ENCODE data around the gene NDUFB4.

The NDUFB4 gene

DNA sequence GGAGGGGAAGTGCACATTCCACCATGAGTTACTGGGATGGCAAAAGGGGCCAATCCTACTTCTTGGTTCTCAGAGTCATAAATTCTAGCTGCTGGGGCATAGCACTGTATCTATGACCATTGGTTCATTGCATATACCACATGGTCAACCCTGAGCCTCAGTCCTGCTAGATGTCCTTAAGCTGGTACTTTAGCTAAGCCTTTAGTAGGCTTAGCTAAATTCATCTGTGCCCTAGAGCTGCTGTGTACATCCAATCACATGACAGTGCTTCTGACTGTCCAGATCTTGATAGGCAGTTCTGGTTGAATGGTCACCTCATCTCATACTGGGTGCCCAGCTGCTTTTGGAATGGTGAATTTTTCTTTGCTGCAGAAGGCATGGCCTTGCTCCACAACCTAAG lies 8.2 kb downstream of the NDUFB4 start:
- no peak overlapping the region for H3K9ac ChIP-seq (ENCODE audit: low read depth, low read length, poor library complexity, severe bottlenecking)
- H3K9me3 ChIP-seq (ENCODE audit: insufficient read depth, low read depth, low read length) = no peaks in the 10 kb centered on the region
- H3F3A ChIP-seq (ENCODE audit: low read depth) = no peaks in the 10 kb centered on the region
- H3K4me2 ChIP-seq (ENCODE audit: low read depth, low read length, poor library complexity, severe bottlenecking) = no peak overlapping the region
- H2AFZ ChIP-seq (ENCODE audit: low read length) = no peak overlapping the region
- H3K36me3 ChIP-seq (ENCODE audit: insufficient read depth, low read length) = peaks cover 14% of the 10 kb centered on the region
- TF ChIP-seq, protein P1, sequence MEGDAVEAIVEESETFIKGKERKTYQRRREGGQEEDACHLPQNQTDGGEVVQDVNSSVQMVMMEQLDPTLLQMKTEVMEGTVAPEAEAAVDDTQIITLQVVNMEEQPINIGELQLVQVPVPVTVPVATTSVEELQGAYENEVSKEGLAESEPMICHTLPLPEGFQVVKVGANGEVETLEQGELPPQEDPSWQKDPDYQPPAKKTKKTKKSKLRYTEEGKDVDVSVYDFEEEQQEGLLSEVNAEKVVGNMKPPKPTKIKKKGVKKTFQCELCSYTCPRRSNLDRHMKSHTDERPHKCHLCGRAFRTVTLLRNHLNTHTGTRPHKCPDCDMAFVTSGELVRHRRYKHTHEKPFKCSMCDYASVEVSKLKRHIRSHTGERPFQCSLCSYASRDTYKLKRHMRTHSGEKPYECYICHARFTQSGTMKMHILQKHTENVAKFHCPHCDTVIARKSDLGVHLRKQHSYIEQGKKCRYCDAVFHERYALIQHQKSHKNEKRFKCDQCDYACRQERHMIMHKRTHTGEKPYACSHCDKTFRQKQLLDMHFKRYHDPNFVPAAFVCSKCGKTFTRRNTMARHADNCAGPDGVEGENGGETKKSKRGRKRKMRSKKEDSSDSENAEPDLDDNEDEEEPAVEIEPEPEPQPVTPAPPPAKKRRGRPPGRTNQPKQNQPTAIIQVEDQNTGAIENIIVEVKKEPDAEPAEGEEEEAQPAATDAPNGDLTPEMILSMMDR (conservative IDR thresholded peaks at IDR 0.05; ENCODE audit: low read length) = no peak
- no peak for TF ChIP-seq EZH2phosphoT487 (IDR thresholded peaks at IDR 0.05; ENCODE audit: borderline replicate concordance)
- H3K4me1 ChIP-seq (ENCODE audit: insufficient read depth, low read length, poor library complexity, severe bottlenecking) = peaks cover 11% of the 10 kb centered on the region
- no peak overlapping the region for H3K4me3 ChIP-seq (ENCODE audit: low read length, poor library complexity, severe bottlenecking)
- H3K9me2 ChIP-seq (replicated peaks; ENCODE audit: low read depth, low read length) = no peaks in the 10 kb centered on the region
- peaks cover 24% of the 10 kb centered on the region for H4K20me1 ChIP-seq (ENCODE audit: insufficient read depth, low read length, poor library complexity, severe bottlenecking)
- no peaks in the 10 kb centered on the region for H3K27me3 ChIP-seq (ENCODE audit: insufficient read depth, low read length, poor library complexity, severe bottlenecking)
- H3K79me2 ChIP-seq (ENCODE audit: insufficient read depth, low read length) = peaks cover 14% of the 10 kb centered on the region

DNA sequence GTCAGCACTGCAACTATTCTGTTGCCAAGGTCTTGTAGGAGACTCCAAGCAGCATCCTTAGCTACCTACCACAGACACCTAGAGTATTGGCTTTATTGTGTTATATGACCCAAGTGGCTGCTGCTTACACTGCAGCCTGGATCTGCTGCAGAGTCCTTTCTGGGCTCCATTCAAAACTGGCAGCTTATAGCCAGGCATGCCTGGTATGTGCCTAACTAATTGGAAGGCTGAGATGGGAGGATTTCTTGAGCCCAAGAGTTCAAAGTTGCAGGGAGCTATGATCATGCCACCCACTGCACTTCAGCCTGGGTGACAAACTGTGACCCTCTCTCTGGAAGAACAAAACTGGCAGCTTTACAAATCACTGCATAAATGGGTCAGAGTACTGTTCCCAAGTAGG lies 8.6 kb downstream of the NDUFB4 start:
- H3K9ac ChIP-seq (ENCODE audit: low read depth, low read length, poor library complexity, severe bottlenecking) = no peak overlapping the region
- no peaks in the 10 kb centered on the region for H3F3A ChIP-seq (ENCODE audit: low read depth)
- no peaks in the 10 kb centered on the region for H3K9me3 ChIP-seq (ENCODE audit: insufficient read depth, low read depth, low read length)
- H3K36me3 ChIP-seq (ENCODE audit: insufficient read depth, low read length) = peaks cover 14% of the 10 kb centered on the region
- H2AFZ ChIP-seq (ENCODE audit: low read length) = no peak overlapping the region
- H3K4me1 ChIP-seq (ENCODE audit: insufficient read depth, low read length, poor library complexity, severe bottlenecking) = peaks cover 7% of the 10 kb centered on the region
- no peak overlapping the region for H3K4me3 ChIP-seq (ENCODE audit: low read length, poor library complexity, severe bottlenecking)
- no peak for TF ChIP-seq EZH2phosphoT487 (IDR thresholded peaks at IDR 0.05; ENCODE audit: borderline replicate concordance)
- TF ChIP-seq, protein P1 (conservative IDR thresholded peaks at IDR 0.05; ENCODE audit: low read length) = no peak
- H3K4me2 ChIP-seq (ENCODE audit: low read depth, low read length, poor library complexity, severe bottlenecking) = no peak overlapping the region
- H3K79me2 ChIP-seq (ENCODE audit: insufficient read depth, low read length) = peaks cover 10% of the 10 kb centered on the region
- H4K20me1 ChIP-seq (ENCODE audit: insufficient read depth, low read length, poor library complexity, severe bottlenecking) = peaks cover 20% of the 10 kb centered on the region
- no peaks in the 10 kb centered on the region for H3K27me3 ChIP-seq (ENCODE audit: insufficient read depth, low read length, poor library complexity, severe bottlenecking)
- H3K9me2 ChIP-seq (replicated peaks; ENCODE audit: low read depth, low read length) = no peaks in the 10 kb centered on the region

DNA sequence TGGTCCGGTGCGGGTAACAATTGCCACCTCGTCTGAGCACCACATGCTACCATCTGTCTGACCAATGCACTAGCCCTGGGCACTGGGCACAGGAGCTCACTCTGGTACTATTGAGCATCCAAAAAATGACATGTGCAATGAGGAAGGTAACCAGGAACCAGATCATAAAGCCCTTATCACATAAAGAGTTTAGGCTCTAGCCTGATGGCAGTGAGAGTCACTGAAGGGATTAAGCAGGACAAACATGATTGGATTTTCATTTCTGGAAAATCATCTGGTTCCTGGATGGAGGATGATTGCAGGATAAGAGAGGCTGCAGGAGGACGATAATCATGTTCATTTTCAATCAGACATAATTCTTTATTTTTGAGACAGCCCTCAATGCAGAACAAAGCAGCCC lies 12.4 kb downstream of the NDUFB4 start:
- no peaks in the 10 kb centered on the region for H3K4me1 ChIP-seq (ENCODE audit: insufficient read depth, low read length, poor library complexity, severe bottlenecking)
- H3F3A ChIP-seq (ENCODE audit: low read depth) = no peaks in the 10 kb centered on the region
- no peak overlapping the region for H3K4me3 ChIP-seq (ENCODE audit: low read length, poor library complexity, severe bottlenecking)
- no peaks in the 10 kb centered on the region for H4K20me1 ChIP-seq (ENCODE audit: insufficient read depth, low read length, poor library complexity, severe bottlenecking)
- no peak overlapping the region for H3K4me2 ChIP-seq (ENCODE audit: low read depth, low read length, poor library complexity, severe bottlenecking)
- no peaks in the 10 kb centered on the region for H3K27me3 ChIP-seq (ENCODE audit: insufficient read depth, low read length, poor library complexity, severe bottlenecking)
- H3K36me3 ChIP-seq (ENCODE audit: insufficient read depth, low read length) = no peaks in the 10 kb centered on the region
- H3K9me3 ChIP-seq (ENCODE audit: insufficient read depth, low read depth, low read length) = no peaks in the 10 kb centered on the region
- no peaks in the 10 kb centered on the region for H3K79me2 ChIP-seq (ENCODE audit: insufficient read depth, low read length)
- TF ChIP-seq EZH2phosphoT487 (IDR thresholded peaks at IDR 0.05; ENCODE audit: borderline replicate concordance) = no peak
- TF ChIP-seq, protein P1 (conservative IDR thresholded peaks at IDR 0.05; ENCODE audit: low read length) = no peak
- no peak overlapping the region for H2AFZ ChIP-seq (ENCODE audit: low read length)
- H3K9me2 ChIP-seq (replicated peaks; ENCODE audit: low read depth, low read length) = no peaks in the 10 kb centered on the region
- H3K9ac ChIP-seq (ENCODE audit: low read depth, low read length, poor library complexity, severe bottlenecking) = no peak overlapping the region
